GM19324 (cell line): Measurements from ENCODE around the gene CCNB2.

Source experiments
- ATAC-seq: cut with Tn5 transposase; IDR thresholded peaks from one replicate; pipeline ENCODE4 v1.9.1; 2021; ENCODE audit warnings: mild to moderate bottlenecking, moderate library complexity; ENCODE audit not compliant: unreplicated experiment, low FRiP score

The CCNB2 gene

GRCh38 chr15:59165726-59166125 is 60.8 kb downstream of the CCNB2 start:
- peak; percentile 53 for ATAC-seq

DNA sequence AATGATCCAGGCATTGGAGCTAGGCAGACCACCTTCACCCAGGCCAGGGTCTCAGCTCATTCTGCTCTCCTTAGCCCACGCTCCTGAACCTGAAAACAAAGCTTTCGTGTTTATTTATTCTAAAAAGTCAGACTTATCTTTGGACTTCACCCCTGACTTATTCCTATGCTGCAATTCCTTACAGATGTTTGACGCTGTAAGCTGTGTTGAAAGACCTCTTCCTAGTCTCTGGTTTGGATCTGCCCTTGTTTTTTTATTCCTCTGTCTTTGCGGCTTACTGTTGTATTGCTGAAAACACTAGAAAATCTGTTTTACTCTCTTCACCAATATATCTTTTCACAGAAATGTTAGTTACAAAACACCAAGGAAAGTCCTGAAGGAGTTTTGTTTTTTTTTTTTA is 61.2 kb downstream of the CCNB2 start:
- ATAC-seq: no peak

DNA sequence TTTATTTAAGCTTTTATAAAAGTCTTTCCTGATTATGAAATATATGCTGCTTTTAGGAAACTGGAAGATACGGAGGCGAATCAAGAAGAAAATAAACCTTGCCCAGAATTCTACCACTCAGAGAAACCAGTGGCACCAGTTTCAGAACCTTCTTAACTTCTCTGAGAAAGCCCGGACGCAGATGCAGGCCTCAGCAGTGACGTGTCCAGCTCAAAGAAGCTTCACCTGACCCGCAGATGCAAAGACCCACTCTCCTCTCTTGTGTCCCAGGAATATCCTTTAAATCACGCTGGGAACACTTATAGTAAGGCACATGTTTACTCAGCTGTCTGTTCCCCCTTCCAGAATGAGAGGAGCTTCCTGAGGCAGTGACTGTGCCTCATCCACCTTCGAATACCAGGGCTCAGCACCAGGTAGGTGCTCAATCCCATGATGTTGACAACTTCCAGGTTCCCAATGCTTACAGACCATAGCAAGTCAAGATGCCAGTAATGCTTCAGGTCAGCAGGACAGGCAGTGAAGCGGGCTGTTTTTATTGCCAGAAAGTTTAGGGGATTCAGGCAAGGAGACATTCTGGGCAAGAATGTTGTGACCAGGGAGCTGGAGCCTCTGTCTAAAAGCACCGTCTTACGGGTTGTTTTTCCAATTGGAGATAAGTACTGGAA is 61.8 kb downstream of the CCNB2 start:
- ATAC-seq: no peak

- ATAC-seq: no peak
Measured at GRCh38 chr15:59168536-59168935, 63.6 kb downstream of the CCNB2 start.

- no peak for ATAC-seq
Measured at GRCh38 chr15:59169251-59169708, 64.3 kb downstream of the CCNB2 start.

GRCh38 chr15:59170295-59171066 is 65.5 kb downstream of the CCNB2 start:
- no peak for ATAC-seq

DNA sequence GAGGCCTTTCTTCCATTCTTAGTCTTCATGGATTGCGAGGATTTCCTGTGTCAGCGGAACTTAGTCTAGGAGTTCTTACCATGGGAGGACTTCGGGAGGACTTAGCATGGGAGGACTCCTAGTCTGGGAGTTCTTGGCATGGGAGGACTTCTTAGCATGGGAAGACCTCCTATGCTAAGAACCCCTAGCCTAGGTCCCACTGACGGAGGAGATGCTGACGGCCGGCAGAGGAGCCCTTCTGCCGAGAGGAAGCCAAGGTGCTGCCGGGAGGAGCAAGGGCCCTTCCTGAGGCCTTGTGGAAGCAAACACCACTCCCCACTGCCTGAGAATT is 66.1 kb downstream of the CCNB2 start:
- ATAC-seq: no peak

- no peak for ATAC-seq
Measured at GRCh38 chr15:59172289-59172901, 67.4 kb downstream of the CCNB2 start.

DNA sequence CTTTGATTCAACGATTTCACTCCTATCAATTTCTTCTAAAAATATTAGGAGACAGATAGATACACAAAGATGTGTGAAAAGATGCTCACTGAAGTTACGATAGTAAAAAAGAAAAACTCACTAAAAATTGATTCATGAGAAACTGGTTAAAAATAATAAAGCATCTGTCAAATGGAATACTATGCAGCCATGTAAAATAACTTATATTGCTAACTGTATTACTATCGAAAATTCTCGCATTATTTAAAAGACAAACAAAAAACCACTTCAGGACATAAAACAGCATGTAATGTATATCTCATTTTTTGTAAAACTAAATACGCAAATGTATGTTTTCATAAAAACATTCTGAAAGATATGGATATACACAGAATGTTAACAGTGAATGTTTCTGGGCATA is 68.2 kb downstream of the CCNB2 start:
- ATAC-seq: no peak

DNA sequence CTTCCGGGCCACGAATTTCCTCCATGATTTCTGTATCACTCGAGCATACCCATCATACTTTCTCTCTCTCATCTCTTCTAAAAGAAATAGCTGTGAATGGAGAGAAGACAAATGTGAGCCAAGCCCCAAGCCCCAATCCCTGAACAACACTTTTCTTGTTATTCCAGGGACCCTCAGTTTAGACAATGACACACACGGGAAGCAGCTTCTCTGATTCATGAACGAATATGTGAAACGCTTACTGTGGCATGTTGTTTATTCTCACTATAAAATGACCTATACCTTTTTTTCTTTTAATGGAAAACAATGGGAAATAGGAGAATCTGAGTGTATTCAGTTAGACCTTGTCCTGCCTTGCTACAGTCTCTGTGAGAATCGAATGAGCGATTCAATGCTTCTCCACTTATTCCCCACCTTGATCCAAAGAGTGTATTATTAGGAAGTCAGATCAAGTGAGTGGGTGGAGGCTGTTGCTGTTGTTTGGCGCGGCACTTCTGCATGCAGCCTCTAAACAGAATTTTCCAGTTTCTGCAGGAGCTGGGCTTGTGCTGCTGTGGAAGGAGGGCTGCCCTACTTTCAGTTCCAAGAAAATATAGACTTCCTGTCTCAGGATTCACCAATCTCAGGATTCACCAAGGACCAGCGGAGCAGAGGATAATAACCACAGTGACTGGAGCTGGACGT is 69.3 kb downstream of the CCNB2 start:
- ATAC-seq: no peak
